HEK293 (cell line): ENCODE data around the gene MATR3.

Experiments used
- CTCF ChIA-PET: fragments of 350-600 bp; formaldehyde crosslinking; extraction: SDS; loops from one replicate; lab custom pipeline; 2021; ENCODE audit warnings: antibody characterized with exemption; lab: Yijun Ruan, JAX
- POLR2A ChIA-PET: fragments of 300-600 bp; formaldehyde crosslinking; extraction: SDS; loops from one replicate; lab custom pipeline; 2020; ENCODE audit warnings: antibody characterized with exemption, inconsistent platforms; lab: Yijun Ruan, JAX
- H3K27ac ChIP-seq: fragments of 200-500 bp; sonication (Bioruptor generic); 2 replicates; pipeline ENCODE4 v1.5.1; 2014; ENCODE audit warnings: low read depth, low read length, control low read depth, inconsistent platforms; ENCODE audit errors: extremely low read depth
- H3K36me3 ChIP-seq, 2 experiments: fragments of 200-500 bp in 1 of 2; sonication (Bioruptor generic) in 1 of 2; 1 replicate in 1 of 2; 2 replicates in 1 of 2; pipeline ENCODE4 v1.5.1; 2014 to 2017; ENCODE audit warnings: inconsistent platforms in 2 of 2, low read length in 2 of 2; ENCODE audit not compliant: control insufficient read depth in 2 of 2, insufficient read depth in 1 of 2
- H3K4me1 ChIP-seq: fragments of 200-500 bp; sonication (Bioruptor generic); 2 replicates; pipeline ENCODE4 v1.5.1; 2014; ENCODE audit warnings: mild to moderate bottlenecking, low read length, inconsistent platforms; ENCODE audit not compliant: control insufficient read depth, insufficient read depth
- H3K4me3 ChIP-seq: 2 replicates; pipeline ENCODE4 v1.5.1; 2011; ENCODE audit warnings: low read depth, mild to moderate bottlenecking, control low read depth, low read length, moderate library complexity
- H3K9me3 ChIP-seq: fragments of 200-500 bp; sonication (Bioruptor generic); 2 replicates; pipeline ENCODE4 v1.5.1; 2014; ENCODE audit warnings: low read depth, low read length, inconsistent platforms; ENCODE audit not compliant: control insufficient read depth, insufficient read depth
- GLIS1 ChIP-seq: fragments of 450-650 bp; formaldehyde crosslinking; IDR thresholded peaks from 2 replicates; pipeline ENCODE4 v1.5.1; 2016; ENCODE audit warnings: missing biosample characterization, missing genetic modification characterization
- GLIS2 ChIP-seq: fragments of 450-650 bp; formaldehyde crosslinking; IDR thresholded peaks from 2 replicates; pipeline ENCODE4 v1.5.1; 2016; ENCODE audit warnings: missing biosample characterization, missing genetic modification characterization
- KLF8 ChIP-seq: fragments of 450-650 bp; formaldehyde crosslinking; IDR thresholded peaks from 2 replicates; pipeline ENCODE4 v1.5.1; 2016; ENCODE audit warnings: missing biosample characterization, missing genetic modification characterization
- OSR2 ChIP-seq: fragments of 450-650 bp; formaldehyde crosslinking; IDR thresholded peaks from 2 replicates; pipeline ENCODE4 v1.5.1; 2016; ENCODE audit warnings: missing biosample characterization, missing genetic modification characterization
- PRDM10 ChIP-seq: fragments of 450-650 bp; formaldehyde crosslinking; IDR thresholded peaks from 2 replicates; pipeline ENCODE4 v1.5.1; 2016; ENCODE audit warnings: missing biosample characterization, missing genetic modification characterization
- ZBTB26 ChIP-seq: fragments of 450-650 bp; formaldehyde crosslinking; optimal IDR thresholded peaks from 2 replicates; pipeline ENCODE3; 2016; ENCODE audit warnings: missing biosample characterization, mild to moderate bottlenecking, missing genetic modification characterization
- ZBTB48 ChIP-seq: fragments of 450-650 bp; formaldehyde crosslinking; IDR thresholded peaks from 2 replicates; pipeline ENCODE4 v1.5.1; 2016; ENCODE audit warnings: missing biosample characterization, missing genetic modification characterization
- ZEB2 ChIP-seq: fragments of 450-650 bp; formaldehyde crosslinking; IDR thresholded peaks from 2 replicates; pipeline ENCODE4 v1.5.1; 2016; ENCODE audit warnings: missing biosample characterization, missing genetic modification characterization
- ZFP3 ChIP-seq: fragments of 450-650 bp; formaldehyde crosslinking; IDR thresholded peaks from 2 replicates; pipeline ENCODE4 v1.5.1; 2016; ENCODE audit warnings: low read depth, missing biosample characterization, missing genetic modification characterization
- ZFP69B ChIP-seq: fragments of 450-650 bp; formaldehyde crosslinking; IDR thresholded peaks from 2 replicates; pipeline ENCODE4 v1.5.1; 2016; ENCODE audit warnings: missing biosample characterization, missing genetic modification characterization
- ZNF112 ChIP-seq: fragments of 450-650 bp; formaldehyde crosslinking; IDR thresholded peaks from 2 replicates; pipeline ENCODE4 v1.5.0; 2017; ENCODE audit warnings: missing biosample characterization, missing genetic modification characterization
- ZNF138 ChIP-seq: fragments of 450-650 bp; formaldehyde crosslinking; IDR thresholded peaks from 2 replicates; pipeline ENCODE4 v1.5.1; 2016; ENCODE audit warnings: missing biosample characterization, missing genetic modification characterization, borderline replicate concordance
- ZNF155 ChIP-seq: fragments of 450-650 bp; formaldehyde crosslinking; IDR thresholded peaks from 2 replicates; pipeline ENCODE4 v1.5.1; 2016; ENCODE audit warnings: missing biosample characterization, missing genetic modification characterization
- ZNF184 ChIP-seq: fragments of 450-650 bp; IDR thresholded peaks from 2 replicates; pipeline ENCODE4 v1.5.1; 2018; ENCODE audit warnings: missing biosample characterization, mild to moderate bottlenecking, missing genetic modification characterization
- ZNF211 ChIP-seq: fragments of 450-650 bp; formaldehyde crosslinking; IDR thresholded peaks from 2 replicates; pipeline ENCODE4 v1.5.1; 2016; ENCODE audit warnings: low read depth, missing biosample characterization, missing genetic modification characterization
- ZNF362 ChIP-seq: fragments of 450-650 bp; formaldehyde crosslinking; IDR thresholded peaks from 2 replicates; pipeline ENCODE4 v1.5.1; 2016; ENCODE audit warnings: missing biosample characterization, missing genetic modification characterization
- ZNF488 ChIP-seq: fragments of 450-650 bp; formaldehyde crosslinking; IDR thresholded peaks from 2 replicates; pipeline ENCODE4 v1.5.1; 2016; ENCODE audit warnings: missing biosample characterization, missing genetic modification characterization
- ZNF501 ChIP-seq: fragments of 450-650 bp; formaldehyde crosslinking; IDR thresholded peaks from 2 replicates; pipeline ENCODE4 v1.5.1; 2016; ENCODE audit warnings: missing biosample characterization, missing genetic modification characterization
- ZNF530 ChIP-seq: fragments of 450-650 bp; formaldehyde crosslinking; IDR thresholded peaks from 2 replicates; pipeline ENCODE4 v1.5.1; 2016; ENCODE audit warnings: low read depth, missing biosample characterization, missing genetic modification characterization
- ZNF549 ChIP-seq: fragments of 450-650 bp; IDR thresholded peaks from 2 replicates; pipeline ENCODE4 v1.5.1; 2018; ENCODE audit warnings: missing biosample characterization, missing genetic modification characterization, mild to moderate bottlenecking, inconsistent platforms, moderate library complexity
- ZNF561 ChIP-seq: fragments of 450-650 bp; IDR thresholded peaks from 2 replicates; pipeline ENCODE4 v1.5.1; 2018; ENCODE audit warnings: missing biosample characterization, missing genetic modification characterization, borderline replicate concordance
- ZNF596 ChIP-seq: fragments of 450-650 bp; IDR thresholded peaks from 2 replicates; pipeline ENCODE4 v1.5.0; 2018; ENCODE audit warnings: missing biosample characterization, mild to moderate bottlenecking, missing genetic modification characterization, moderate library complexity
- ZNF610 ChIP-seq: fragments of 450-650 bp; formaldehyde crosslinking; IDR thresholded peaks from 2 replicates; pipeline ENCODE4 v1.5.1; 2016; ENCODE audit warnings: missing biosample characterization, missing genetic modification characterization, borderline replicate concordance
- ZNF692 ChIP-seq: fragments of 450-650 bp; formaldehyde crosslinking; IDR thresholded peaks from 2 replicates; pipeline ENCODE4 v1.5.1; 2016; ENCODE audit warnings: missing biosample characterization, missing genetic modification characterization
- ZNF76 ChIP-seq: fragments of 450-650 bp; formaldehyde crosslinking; IDR thresholded peaks from 2 replicates; pipeline ENCODE4; 2016; ENCODE audit warnings: low read depth, missing biosample characterization, missing genetic modification characterization, borderline replicate concordance
- ZNF837 ChIP-seq: fragments of 450-650 bp; formaldehyde crosslinking; IDR thresholded peaks from 2 replicates; pipeline ENCODE4 v1.5.1; 2016; ENCODE audit warnings: missing biosample characterization, missing genetic modification characterization
- ZNF843 ChIP-seq: fragments of 450-650 bp; formaldehyde crosslinking; IDR thresholded peaks from 2 replicates; pipeline ENCODE4 v1.5.1; 2016; ENCODE audit warnings: missing biosample characterization, missing genetic modification characterization
- ZSCAN23 ChIP-seq: fragments of 450-650 bp; formaldehyde crosslinking; IDR thresholded peaks from 2 replicates; pipeline ENCODE4 v1.5.1; 2016; ENCODE audit warnings: missing biosample characterization, missing genetic modification characterization

MATR3 gene

GRCh38 chr5:139273322-139273571, 20.3 kb upstream of the MATR3 start (continued):
- no peak for TF ChIP-seq ZNF843 (tag by site-specific recombination)
- no peak for TF ChIP-seq ZNF211

GRCh38 chr5:139273572-139274289, 19.8 kb upstream of the MATR3 start:
- ChIA-PET POLR2A (interaction anchor here (0.5 to 4.2 kb wide), 13 partner anchors 9 to 808 kb away, joined by 3 to 29 read pairs (median 4); partner anchors contain the start of genes EGR1, MATR3, PAIP2 and SIL1), CTCF (interaction anchor here (0.6 to 3.6 kb wide), 5 partner anchors 12 to 631 kb away, joined by 3 to 15 read pairs (median 3); no protein-coding TSS in a partner anchor)
- peak overlapping the region; percentile 52 for H3K27ac ChIP-seq
- peak overlapping the region; percentile 48 for H3K4me3 ChIP-seq
- H3K36me3 ChIP-seq = peaks cover 14 to 35% of the 10 kb centered on the region in 2 experiments; a peak in 2 of 3 replicates
- H3K9me3 ChIP-seq = no peaks in the 10 kb centered on the region
- H3K4me1 ChIP-seq = peaks cover 17% of the 10 kb centered on the region
- peak; percentile 98 for TF ChIP-seq ZNF362
- peak; percentile 71; the same call in 1 of the 2 replicates for TF ChIP-seq ZBTB48 (tag by site-specific recombination)
- TF ChIP-seq ZFP3 = no peak
- TF ChIP-seq ZNF155 (tag by site-specific recombination) = no peak
- TF ChIP-seq ZNF837 = no peak
- TF ChIP-seq ZNF530 = no peak
- no peak for TF ChIP-seq ZNF549 (tag by site-specific recombination)
- TF ChIP-seq ZBTB26 = peak; percentile 49
- TF ChIP-seq ZNF112 (tag by site-specific recombination) = no peak
- TF ChIP-seq ZSCAN23 (tag by site-specific recombination) = peak; percentile 26; the same call in 1 of the 2 replicates
- TF ChIP-seq ZEB2 (tag by site-specific recombination) = peak; percentile 89
- peak; percentile 71; the same call in 1 of the 2 replicates for TF ChIP-seq ZNF76 (tag by site-specific recombination)
- peak; percentile 62; the same call in 1 of the 2 replicates for TF ChIP-seq ZNF843 (tag by site-specific recombination)
- no peak for TF ChIP-seq ZNF596 (tag by site-specific recombination)
- peak; percentile 77 for TF ChIP-seq ZNF610 (tag by site-specific recombination)
- peak; percentile 87 for TF ChIP-seq PRDM10 (tag by site-specific recombination)
- TF ChIP-seq OSR2 (tag by site-specific recombination) = peak; percentile 99
- no peak for TF ChIP-seq ZNF138 (tag by site-specific recombination)
- TF ChIP-seq ZFP69B (tag by site-specific recombination) = peak; percentile 43
- TF ChIP-seq GLIS2 (tag by site-specific recombination) = peak; percentile 66
- peak; percentile 100 for TF ChIP-seq KLF8 (tag by site-specific recombination)
- peak; percentile 80 for TF ChIP-seq ZNF692 (tag by site-specific recombination)
- TF ChIP-seq ZNF488 = no peak
- TF ChIP-seq ZNF184 (tag by site-specific recombination) = no peak
- TF ChIP-seq GLIS1 (tag by site-specific recombination) = peak; percentile 34; the same call in 1 of the 2 replicates
- peak; percentile 67 for TF ChIP-seq ZNF501
- TF ChIP-seq ZNF561 (tag by site-specific recombination) = peak; percentile 89; the same call in 1 of the 2 replicates
